ENCODE measurements around the gene CCDC15. TPM values are rescaled to one million over a fixed set of nuclear protein-coding genes. Genes with fewer than 3 reads are reported as not detected.
A peak's percentile ranks its signal among the peaks of the same experiment; 100 is the strongest.

Gene CCDC15
- total and polyA plus RNA-seq, 2 experiments from 2014 or later, result 2.2 TPM

GRCh38 chr11:124923296-124923695 lies 30.7 kb upstream of the CCDC15 start:
- H3K9me3 ChIP-seq (ENCODE audit: low read depth), result no peaks in the 10 kb centered on the region
- H3K36me3 ChIP-seq, result no peaks in the 10 kb centered on the region
- no peak for TF ChIP-seq CTCF (IDR thresholded peaks at IDR 0.05; ENCODE audit: low read depth, low read length)
- no peaks in the 10 kb centered on the region for H3K4me1 ChIP-seq (ENCODE audit: low read depth)
- H3K27ac ChIP-seq, result no peak overlapping the region
- H3K27me3 ChIP-seq, result peaks cover 12% of the 10 kb centered on the region
- H3K4me3 ChIP-seq, result no peak overlapping the region
- no peak for DNase-seq (ENCODE audit: low read depth in 1 of 2, low spot score in 1 of 2)

GRCh38 chr11:124928942-124929665 lies 24.9 kb upstream of the CCDC15 start:
- no peak overlapping the region for H3K27ac ChIP-seq
- DNase-seq (ENCODE audit: low read depth in 1 of 2, low spot score in 1 of 2), result no peak
- TF ChIP-seq CTCF (IDR thresholded peaks at IDR 0.05; ENCODE audit: low read depth, low read length), result no peak
- H3K4me1 ChIP-seq (ENCODE audit: low read depth), result no peaks in the 10 kb centered on the region
- H3K27me3 ChIP-seq, result peaks cover 22% of the 10 kb centered on the region
- H3K36me3 ChIP-seq, result no peaks in the 10 kb centered on the region
- no peaks in the 10 kb centered on the region for H3K9me3 ChIP-seq (ENCODE audit: low read depth)
- H3K4me3 ChIP-seq, result no peak overlapping the region

GRCh38 chr11:124930799-124931198 lies 23.2 kb upstream of the CCDC15 start:
- Histone ChIP-seq H3K36me3 (no peaks in the 10 kb centered on the region), H3K27me3 (peaks cover 22% of the 10 kb centered on the region), H3K4me3 (no peak overlapping the region), H3K27ac (no peak overlapping the region), H3K4me1 (ENCODE audit: low read depth) (no peaks in the 10 kb centered on the region), H3K9me3 (ENCODE audit: low read depth) (no peaks in the 10 kb centered on the region)
- no peak for TF ChIP-seq CTCF (IDR thresholded peaks at IDR 0.05; ENCODE audit: low read depth, low read length)
- DNase-seq (ENCODE audit: low read depth in 1 of 2, low spot score in 1 of 2), result no peak

- no peaks in the 10 kb centered on the region for H3K9me3 ChIP-seq (ENCODE audit: low read depth)
- H3K36me3 ChIP-seq, result no peaks in the 10 kb centered on the region
- TF ChIP-seq CTCF (IDR thresholded peaks at IDR 0.05; ENCODE audit: low read depth, low read length), result peak; percentile 14
Observed at GRCh38 chr11:124934862-124935547, 19.0 kb upstream of the CCDC15 start.

GRCh38 chr11:124935548-124936514 lies 18.2 kb upstream of the CCDC15 start, which contains the start of gene HEPACAM:
HEPACAM (minus strand) TSS chr11:124936047; CDS start chr11:124936006, 41 bp downstream.
- DNase-seq (ENCODE audit: low read depth in 1 of 2, low spot score in 1 of 2), result no peak
- Histone ChIP-seq H3K9me3 (ENCODE audit: low read depth) (no peaks in the 10 kb centered on the region), H3K27me3 (peaks cover 10% of the 10 kb centered on the region), H3K4me3 (no peak within 1 kb of the TSS), H3K27ac (no peak within 1 kb of the TSS), H3K36me3 (no peaks in the 10 kb centered on the region), H3K4me1 (ENCODE audit: low read depth) (no peaks in the 10 kb centered on the region)
- no peak for TF ChIP-seq CTCF (IDR thresholded peaks at IDR 0.05; ENCODE audit: low read depth, low read length)

More at GRCh38 chr11:124934862-124935547, 19.0 kb upstream of the CCDC15 start:
- peaks cover 17% of the 10 kb centered on the region for H3K27me3 ChIP-seq
- peak in 1 of 2 donors; percentile 54 for DNase-seq (ENCODE audit: low read depth in 1 of 2, low spot score in 1 of 2)
- no peaks in the 10 kb centered on the region for H3K4me1 ChIP-seq (ENCODE audit: low read depth)
- no peak overlapping the region for H3K4me3 ChIP-seq
- no peak overlapping the region for H3K27ac ChIP-seq

Data from cardiac muscle cell (in vitro differentiated cells and primary cell).